GM18858 (cell line): Measurements from ENCODE around the gene GPR84.

Experiments
- ATAC-seq: cut with Tn5 transposase; IDR thresholded peaks from one replicate; pipeline ENCODE4 v1.9.1; 2021; ENCODE audit not compliant: unreplicated experiment

Gene GPR84

DNA sequence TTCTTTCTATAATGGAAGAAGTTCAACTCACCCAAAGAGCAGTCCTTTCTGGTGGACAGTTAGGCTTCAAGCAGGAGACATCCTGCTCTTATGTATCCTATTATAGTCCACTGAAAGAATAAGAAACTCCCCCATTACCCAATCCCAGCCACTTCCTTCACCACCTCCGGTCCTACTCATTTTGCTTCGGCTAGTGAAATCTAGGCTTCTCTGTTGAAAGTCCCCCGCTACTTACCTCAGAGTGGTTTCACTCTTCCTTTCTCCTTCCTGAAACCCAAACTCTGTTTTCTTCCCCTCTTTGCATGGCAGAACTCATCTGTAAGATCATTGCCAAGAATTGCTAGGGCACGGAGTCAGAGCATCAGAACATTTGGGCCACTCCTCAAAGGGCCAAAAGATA is at the start of gene GPR84:
GPR84 (minus strand) TSS at position 74 of the 400 bp plus-strand sequence. CDS start 635 bp downstream, outside the sequence.
- no peak for ATAC-seq

DNA sequence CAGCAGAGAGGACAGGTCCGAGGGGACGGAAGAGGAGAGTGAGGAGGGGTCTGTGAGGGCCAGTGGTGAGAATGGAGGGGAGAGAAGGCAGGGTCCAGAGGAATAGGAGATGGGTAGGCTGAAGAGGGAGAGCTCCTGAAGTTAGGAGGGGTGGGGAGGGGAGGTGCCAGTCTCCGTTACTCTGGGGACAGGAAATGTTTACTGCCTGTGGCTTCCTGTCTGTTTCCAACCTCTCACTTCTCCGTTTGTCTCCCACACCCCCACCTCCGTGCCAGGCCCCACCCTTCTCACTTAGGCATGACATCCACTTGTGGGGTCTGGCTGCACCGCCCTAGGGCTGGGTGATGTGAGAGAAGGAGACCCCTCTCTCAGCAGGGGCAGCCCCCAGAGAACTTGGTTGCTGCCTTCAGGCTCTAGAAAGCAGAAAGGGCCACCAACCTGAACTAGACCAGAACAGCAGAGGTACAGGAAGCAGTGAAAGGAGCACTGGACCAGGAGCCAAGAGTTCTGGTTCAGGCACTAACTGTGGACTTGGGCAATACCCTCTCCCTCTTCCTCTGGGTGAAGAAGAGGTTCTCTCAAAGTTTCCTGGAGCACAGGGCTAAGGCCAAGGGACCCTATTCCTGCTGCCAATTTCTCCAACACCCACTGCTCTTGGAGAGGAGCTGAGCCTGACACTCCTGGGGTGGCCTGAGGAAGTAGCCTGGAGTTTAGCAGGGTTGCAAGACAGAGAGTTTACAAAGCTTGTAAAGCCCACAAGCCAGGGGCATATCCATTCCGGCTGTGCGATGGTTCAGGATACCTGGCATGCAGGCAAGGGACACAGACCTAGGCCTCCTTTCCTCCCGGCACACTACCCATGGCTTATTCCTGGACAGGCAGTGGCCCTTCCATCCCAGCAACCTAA is 49.3 kb upstream of the GPR84 start:
- no peak for ATAC-seq

DNA sequence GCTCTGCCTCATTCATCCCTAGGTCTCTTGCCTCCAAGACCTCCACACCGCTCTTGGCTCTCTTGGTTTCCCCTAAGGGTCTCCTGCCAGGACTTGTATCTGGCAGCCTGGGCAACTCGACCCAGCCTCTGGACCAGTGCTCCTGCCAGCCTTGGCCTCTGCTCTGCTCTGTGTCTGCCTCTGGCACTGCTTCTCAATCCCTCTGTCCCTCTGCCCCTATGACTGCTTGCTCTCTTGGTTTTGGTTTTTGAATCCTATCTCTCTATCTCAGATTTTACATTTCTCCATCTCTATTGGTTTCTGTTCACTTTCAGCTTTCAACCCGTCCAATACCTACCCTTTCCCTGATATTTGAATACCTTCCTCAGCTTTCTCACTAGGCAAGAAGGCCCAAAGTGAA is 48.5 kb upstream of the GPR84 start:
- no peak for ATAC-seq

DNA sequence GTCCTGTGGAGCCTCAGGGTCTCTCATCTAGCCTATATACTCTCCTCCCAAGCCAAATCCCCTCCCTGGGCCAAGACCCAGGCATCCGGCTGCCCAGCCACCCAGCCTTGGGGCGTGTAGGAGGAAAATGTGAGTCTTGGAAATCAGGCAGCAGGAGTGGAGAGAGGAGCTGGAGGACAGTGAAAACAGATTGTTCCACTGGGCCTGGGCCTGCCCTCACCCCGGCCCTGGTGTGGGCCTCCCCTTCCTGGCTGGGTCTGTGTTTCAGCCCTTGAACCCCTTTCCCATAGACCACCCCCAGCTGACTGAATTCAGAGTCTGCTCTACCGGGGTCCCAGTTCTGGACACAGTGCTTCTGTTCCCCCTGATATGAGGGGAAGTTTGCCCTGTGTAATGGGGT is 48.1 kb upstream of the GPR84 start:
- ATAC-seq = no peak

DNA sequence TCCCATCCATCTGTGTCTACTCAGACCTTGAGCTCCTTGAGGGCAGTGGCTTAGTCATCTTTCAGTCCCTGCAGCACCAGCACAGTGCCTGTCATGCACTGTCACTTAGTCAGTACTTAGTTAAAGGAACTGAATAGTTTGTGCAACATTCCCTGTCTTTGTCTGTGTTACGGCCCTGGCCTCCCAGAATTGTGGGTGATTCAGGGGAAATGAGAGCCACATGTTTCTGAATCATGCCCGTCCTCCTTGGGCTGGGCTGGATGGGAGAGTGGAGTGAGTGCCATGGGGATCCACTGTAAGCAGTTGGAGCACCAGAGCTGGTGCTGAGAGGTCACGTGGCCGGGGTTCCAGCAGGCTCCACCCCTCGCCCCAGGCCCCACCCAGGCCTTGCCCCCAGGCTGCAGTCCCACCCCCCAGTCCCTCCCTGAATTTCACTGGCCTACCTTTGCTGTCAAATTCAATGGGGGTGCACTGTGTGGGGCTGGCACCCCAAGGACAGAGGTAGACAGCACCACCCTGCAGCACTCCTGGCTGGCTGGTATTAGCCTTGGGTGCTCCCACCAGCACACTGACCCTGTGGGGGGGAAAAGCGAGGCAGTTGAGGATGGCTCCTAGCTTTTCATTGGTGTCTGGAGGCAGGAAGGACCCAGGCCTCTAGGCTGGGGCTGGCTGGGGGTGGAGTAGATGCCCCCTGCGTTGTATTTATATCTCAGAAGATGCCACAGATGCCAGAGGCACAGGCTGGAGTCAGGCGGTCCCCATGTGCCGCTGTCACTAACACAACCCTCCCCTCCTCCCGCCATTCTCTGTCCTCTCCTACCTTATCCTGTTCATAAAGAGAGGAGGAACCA is 47.3 kb upstream of the GPR84 start:
- ATAC-seq = no peak

DNA sequence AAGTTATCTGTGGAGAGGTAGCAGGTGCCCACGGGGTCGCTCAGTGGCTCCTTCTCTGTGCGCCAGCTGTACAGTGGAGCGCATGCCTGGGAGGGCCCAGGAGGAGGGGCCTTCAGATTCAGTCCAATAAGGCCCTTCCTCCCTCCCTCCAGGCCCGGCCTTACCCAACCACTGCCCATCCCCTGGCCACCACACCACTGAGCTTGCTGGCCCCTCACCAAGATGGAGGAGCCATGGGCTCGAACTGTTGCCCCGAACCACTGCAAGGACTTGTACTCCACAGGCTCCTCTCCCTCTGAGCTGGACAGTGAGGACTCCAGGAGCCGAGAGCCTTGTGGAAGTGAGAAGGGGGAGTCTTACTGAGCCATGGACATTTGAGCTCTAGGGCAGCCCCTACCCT is 45.0 kb upstream of the GPR84 start:
- ATAC-seq = no peak

DNA sequence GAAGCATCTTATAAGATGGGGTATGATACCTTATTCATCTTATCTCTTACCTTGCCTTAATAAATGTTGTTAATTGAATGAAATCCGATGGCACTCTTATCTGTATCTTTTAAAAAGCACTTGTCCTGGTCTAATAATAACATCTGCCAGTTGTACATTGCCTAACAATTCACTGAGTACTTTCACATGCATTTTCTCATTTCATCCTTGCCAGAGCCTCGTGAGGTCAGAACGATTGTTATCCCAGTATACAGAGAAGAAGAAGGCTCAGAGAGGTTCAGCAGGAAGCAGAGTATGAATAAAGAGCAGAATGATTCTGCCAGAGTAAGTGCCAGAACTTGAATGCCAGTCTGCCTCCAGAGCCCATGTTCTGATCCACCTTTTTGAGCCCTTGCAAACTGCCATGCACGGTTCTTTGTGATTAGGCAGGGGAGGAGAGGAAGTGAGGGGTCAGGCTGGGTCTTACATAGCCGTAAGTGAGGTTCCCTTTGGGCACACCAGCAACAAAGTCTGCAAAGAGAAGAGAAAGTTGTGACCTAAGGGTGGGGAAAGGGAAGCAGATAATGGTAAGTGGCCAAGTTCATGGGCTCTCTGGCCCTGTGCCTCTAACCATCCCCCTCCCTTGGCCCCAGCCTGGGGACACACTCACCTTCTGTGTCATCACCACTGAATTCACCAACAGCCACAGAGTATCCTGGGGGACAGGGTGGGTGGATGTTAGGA is 43.1 kb upstream of the GPR84 start:
- no peak for ATAC-seq

DNA sequence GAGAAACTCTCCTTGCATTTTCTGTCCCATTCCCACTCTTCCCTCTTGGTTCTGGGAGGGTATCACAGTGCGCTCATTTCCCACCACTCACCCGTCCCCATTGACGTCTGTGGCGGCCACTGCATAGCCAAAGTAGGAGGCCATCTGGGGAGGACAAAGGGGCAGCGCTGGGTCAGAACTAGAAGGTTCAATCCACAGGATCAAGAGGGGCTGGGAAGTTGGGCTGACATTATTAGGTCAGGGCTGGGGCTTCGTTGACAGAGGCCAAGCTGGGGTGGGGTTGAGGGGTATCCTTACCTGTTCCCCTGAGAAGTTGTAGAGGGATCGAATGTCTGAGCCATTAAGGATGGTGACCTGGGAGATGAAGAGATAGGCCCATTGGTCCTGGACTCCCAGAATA is 41.3 kb upstream of the GPR84 start:
- ATAC-seq = no peak

DNA sequence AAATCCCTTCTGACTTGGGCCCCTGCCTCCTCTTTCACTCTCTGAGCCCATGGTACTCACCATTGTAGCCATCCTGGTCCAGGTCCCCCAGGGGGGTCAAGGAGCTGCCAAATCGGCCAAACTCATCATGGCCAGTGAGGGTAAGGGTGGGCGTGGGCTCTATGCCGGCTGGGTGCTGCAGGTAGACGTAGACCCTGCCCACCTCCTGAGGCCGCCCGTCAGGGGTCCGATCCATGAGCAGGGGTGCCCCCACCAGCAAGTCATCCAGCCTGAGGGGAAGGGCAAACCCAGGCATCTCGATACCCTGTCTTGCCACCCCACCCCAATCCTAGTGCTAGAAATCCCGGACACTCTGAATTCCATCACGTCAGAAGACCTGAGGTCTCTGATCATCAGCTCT is 40.8 kb upstream of the GPR84 start:
- no peak for ATAC-seq

DNA sequence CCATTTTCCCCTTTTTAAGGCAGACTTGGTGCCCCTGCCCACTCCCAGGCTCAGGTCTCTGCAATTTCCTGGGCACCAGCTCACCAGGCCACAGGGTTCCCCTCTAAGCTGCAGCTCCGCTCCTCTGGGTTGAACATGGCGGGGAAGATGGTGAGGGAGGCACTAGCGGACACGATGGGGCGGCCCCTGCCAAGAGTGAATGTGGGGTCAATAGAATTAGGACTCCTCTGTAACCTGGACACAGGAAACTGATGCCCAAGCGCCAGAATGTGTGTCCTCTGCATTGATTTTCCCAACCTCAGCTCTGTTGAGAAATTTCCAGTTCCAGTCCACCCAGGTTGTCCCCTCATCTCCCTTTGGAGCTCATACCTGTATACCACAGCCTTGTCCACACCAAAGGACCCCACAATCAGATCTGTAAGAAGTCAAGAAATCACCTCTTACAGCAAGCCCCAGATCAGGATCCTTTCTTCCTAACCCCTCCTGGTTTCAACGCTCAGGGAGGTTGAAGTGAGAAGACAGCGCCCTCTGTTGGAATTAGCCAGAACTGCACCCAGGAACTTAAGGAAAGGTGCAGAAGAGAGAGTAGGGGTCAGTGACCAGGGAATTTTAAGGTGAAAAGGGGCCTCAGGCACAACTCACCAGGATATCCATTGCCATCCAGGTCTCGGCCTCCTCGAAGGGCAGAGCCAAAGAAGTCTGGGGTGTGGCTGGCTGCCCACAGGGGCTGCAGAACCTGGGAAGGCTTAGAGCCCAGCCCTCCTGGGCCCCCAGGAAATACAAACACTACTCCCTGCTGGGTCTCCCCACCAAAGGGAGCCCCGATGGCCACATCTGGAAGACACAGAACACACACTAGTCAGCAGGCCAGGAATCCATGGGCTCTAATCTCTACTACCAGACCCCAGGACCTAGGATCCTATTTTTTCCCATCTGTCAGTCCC is 40.0 kb upstream of the GPR84 start:
- ATAC-seq = no peak

DNA sequence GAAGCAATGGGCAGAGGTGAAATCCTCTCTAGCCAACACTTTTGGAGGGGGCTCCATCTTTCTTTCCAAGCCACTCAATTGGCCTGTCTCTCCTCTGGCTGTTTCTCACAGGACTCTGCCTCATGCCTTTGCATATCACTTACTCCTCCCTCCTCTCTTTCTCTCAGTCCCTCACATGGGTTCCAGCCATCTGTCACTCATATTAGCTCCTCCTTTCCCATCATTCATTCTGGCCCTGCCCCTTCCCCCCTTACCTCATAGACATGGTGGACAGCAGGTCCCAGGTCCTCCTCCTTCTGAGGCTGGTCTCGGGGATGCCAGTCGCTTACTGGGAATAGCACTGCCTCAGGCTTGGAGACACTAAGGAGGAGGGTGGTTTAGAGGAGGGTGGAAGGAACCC is 36.8 kb upstream of the GPR84 start:
- no peak for ATAC-seq

DNA sequence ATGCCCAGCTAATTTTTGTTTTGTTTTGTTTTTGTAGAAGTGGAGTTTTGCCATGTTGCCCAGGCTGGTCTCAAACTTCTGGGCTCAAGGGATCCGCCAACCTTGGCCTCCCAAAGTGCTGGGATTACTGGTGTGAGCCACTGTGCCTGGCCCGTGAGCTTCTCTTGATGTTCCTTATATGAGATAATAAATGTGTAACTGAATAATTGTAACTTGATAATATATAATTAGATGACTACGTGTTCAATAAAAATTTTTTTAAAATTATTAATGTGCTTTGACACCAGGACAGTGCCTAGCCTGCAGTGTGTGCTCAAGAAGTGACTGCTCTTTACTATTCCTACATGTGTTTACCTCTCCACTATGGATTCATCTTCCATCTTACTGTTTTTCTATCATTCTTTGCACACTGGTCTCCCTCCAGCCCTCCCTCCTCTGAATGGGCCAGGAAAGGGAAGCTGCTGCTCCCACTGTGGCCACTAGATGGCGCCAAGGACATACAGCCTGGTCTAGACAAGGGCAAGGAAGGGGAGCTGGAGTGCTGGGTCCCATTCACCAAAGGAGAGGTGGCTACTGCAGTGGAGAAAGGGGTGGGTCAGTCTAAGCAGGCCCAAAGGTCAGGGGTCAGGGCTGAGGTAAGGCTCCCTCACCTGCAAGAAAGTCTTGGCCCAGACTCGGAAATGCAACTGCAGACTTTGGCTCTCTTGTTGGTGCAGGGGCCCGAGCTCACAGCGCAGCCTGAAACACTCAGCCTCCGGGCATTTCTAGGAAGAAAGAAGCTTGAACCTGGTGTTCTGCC is 34.9 kb upstream of the GPR84 start:
- ATAC-seq = no peak

DNA sequence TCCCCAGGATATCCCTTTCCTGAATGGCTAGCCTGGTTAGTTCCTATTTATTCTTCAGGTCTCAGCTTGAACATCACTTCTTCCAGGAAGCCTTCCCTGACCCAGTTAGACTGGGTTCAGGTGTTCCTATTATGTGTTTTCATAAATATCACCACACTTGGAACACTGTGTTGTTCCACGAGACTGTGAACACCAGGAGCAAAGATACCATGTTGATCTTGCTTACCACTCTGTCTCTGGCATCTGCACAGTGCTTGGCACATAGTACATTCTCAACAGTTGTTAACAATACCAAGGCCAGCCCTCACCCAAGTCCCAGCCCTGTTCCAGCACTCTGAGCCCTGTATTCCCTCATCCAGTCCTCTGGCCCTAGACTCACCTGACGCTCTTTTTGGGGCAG is 33.9 kb upstream of the GPR84 start:
- no peak for ATAC-seq

DNA sequence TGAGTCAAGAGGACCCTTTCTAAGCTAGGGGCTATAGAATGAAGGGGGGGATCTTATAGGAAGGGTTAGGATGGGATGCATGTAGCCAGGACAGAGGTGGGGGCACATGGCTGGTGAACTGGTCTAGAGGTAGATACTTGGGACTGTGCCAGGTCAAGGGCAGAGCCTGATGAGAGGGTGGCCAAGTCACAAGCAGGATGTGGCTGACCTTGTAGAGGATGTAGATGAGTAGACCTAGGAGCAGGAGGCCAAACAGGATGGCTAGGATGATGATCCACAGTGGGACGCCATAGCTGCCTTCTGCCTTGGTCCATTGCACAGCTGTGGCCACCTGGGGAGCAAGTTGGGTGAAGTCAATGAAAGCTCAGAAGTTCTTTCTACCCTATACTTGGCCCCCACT is 32.9 kb upstream of the GPR84 start:
- ATAC-seq = no peak

DNA sequence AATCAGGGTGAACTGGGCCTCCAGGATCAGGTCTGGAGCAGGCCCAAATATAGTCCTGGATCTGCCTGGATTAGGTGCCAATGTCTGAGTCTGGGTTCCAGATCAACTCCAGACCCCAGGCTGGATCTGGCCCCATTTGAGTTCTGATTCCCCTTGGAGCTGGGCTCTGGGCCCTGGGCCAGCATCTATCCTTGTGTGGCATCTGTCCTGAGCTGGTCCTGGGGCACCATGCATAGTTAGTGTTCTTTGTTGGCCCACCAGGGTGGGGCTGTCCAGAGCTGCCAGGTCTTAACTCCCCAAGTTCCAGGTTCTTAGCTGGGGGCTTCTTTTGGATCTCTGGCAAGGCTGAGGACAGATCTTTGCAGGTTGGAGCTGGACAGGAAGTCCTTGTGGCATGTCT is 31.3 kb upstream of the GPR84 start:
- ATAC-seq = no peak

DNA sequence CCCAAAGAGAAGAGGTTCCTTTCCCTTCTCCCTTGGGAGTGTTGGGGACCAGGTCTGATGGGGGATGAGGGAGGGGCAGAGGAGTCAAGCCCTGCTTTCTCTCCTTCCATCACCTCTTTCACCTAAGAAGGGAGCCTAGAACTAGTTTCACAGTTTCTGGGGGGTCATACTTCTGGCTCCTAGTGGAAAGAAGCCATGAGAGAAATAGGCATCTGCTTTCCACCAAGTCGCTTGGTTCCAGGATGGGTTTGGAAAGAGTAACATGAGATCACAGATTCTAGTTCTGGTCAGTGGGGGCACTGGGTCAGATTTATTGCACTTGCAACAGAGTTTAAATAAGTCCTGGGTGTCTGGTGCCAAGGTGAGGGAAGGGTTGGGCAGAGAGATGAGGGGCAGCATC is 30.7 kb upstream of the GPR84 start:
- ATAC-seq = no peak

DNA sequence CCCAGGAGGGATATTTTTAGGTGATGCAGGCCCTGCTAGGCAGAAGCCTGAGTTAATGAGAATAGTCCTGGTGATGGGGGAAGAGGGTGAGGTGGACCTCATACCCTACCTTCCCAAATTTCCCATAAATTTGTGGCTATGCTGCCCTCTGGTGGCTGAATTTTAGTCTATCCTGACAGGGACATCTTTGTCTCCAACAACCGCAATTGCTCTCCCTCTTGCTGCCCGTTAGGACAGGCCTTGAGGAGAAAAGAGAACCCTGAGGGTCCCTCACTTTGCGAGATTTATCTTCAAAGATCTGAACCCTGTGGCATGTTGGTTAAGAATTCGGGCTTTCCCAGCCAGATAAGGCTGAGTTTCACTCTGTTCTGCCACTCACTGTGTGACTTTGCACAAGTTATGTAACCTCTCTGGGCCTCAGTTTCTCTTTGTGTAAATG is 30.0 kb upstream of the GPR84 start:
- ATAC-seq = no peak

DNA sequence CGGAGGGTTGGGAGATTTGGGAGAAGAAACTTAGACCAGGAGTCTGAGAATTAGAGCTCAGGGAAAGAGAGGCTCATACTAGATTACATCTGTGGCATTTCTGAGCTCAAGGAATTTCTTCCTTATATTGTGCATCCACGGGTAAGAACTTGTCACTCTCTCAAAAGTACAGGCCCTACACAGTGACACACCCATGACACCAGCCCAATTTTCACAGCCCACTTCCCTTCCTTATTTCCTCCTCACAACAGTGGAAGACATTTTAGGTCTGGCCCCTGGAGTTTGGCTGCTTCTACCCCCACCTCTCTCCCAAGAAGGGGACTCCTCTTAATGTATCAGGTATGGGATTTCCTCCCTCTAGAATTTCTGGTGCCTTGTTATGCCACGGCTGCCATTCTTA is 29.5 kb upstream of the GPR84 start:
- ATAC-seq = no peak

DNA sequence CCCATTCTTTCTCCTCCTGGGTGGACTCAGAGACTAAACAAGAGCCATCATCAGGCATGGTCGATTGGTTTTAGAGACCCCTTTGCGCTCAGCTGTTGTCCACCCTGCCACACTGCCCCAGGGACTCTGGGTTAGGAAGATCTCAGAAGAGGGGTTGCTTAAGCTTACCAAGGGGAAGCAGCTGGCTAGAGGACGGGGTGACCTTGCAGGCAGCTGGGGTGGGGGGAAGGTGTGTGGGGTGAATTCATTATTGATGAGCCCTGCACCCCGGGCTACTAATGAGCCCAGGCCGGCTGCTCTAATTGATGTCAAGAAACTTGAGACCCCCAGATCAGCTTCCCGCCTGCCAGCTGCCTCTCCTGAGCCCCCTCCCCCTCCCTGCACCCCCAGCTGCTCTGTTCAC is 28.9 kb upstream of the GPR84 start:
- no peak for ATAC-seq
